CD14-positive monocyte (primary cell): ENCODE data around the gene RIT2. TPM values are rescaled to one million over a fixed set of nuclear protein-coding genes. Genes with fewer than 3 reads are reported as not detected.

ENCODE experiments used
- DNase-seq, 3 donors: peaks; one replicate each; pipeline ENCODE4 v3.0.0-alpha.2; 2011 to 2022
- H2AFZ ChIP-seq: 2 replicates; pipeline ENCODE4 v1.6.0; 2012; ENCODE audit warnings: mild to moderate bottlenecking, low read depth, low read length, inconsistent platforms; ENCODE audit not compliant: insufficient read depth, poor library complexity, severe bottlenecking
- H3K27ac ChIP-seq, 2 donors: 1 replicate in 1 of 2; 2 replicates in 1 of 2; pipeline ENCODE4 v1.5.1; 2012 to 2013; ENCODE audit warnings: low read length in 2 of 2, control low read depth in 1 of 2, inconsistent platforms in 1 of 2, low read depth in 1 of 2, mild to moderate bottlenecking in 1 of 2
- H3K27me3 ChIP-seq, 2 donors: one replicate each; pipeline versions ENCODE4 v1.6.0 to v1.6.1; 2011 to 2013; ENCODE audit warnings: low read length in 2 of 2; ENCODE audit not compliant: control insufficient read depth in 2 of 2, insufficient read depth in 2 of 2
- H3K36me3 ChIP-seq, 2 donors: replicated peaks in 1 of 2; 1 replicate in 1 of 2; 2 replicates in 1 of 2; pipeline versions ENCODE4 v1.5.1 to v1.6.1; 2012 to 2013; ENCODE audit warnings: low read length in 2 of 2, control low read depth in 1 of 2, inconsistent platforms in 1 of 2, mild to moderate bottlenecking in 1 of 2; ENCODE audit not compliant: insufficient read depth in 2 of 2, control insufficient read depth in 1 of 2
- H3K4me1 ChIP-seq, 2 donors: 1 replicate in 1 of 2; 2 replicates in 1 of 2; pipeline versions ENCODE4 v1.5.1 to v1.6.1; 2012 to 2013; ENCODE audit warnings: low read length in 2 of 2, control low read depth in 1 of 2, inconsistent platforms in 1 of 2, mild to moderate bottlenecking in 1 of 2, moderate library complexity in 1 of 2; ENCODE audit not compliant: insufficient read depth in 2 of 2, control insufficient read depth in 1 of 2
- H3K4me2 ChIP-seq: replicated peaks from 2 replicates; pipeline ENCODE3; 2012; ENCODE audit warnings: low read length, moderate library complexity, mild to moderate bottlenecking; ENCODE audit not compliant: poor library complexity, severe bottlenecking; ENCODE audit errors: extremely low read depth
- H3K4me3 ChIP-seq, 3 experiments: fragments of 200-600 bp in 1 of 3; sonication (generic) in 1 of 3; replicated peaks in 1 of 3; 1 replicate in 2 of 3; 2 replicates in 1 of 3; pipeline ENCODE4 v1.5.1; 2011 to 2013; ENCODE audit warnings: low read length in 3 of 3, mild to moderate bottlenecking in 3 of 3, control low read depth in 2 of 3, low read depth in 2 of 3, inconsistent platforms in 1 of 3, moderate library complexity in 1 of 3
- H3K79me2 ChIP-seq: 2 replicates; pipeline ENCODE4 v1.6.0; 2012; ENCODE audit warnings: mild to moderate bottlenecking, control low read depth, inconsistent platforms, low read length, moderate library complexity; ENCODE audit not compliant: insufficient read depth
- H3K9ac ChIP-seq: 2 replicates; pipeline ENCODE4 v1.6.0; 2017; ENCODE audit warnings: low read length, mild to moderate bottlenecking; ENCODE audit not compliant: insufficient read depth, poor library complexity, severe bottlenecking
- H3K9me3 ChIP-seq, 2 donors: replicated peaks in 1 of 2; 1 replicate in 1 of 2; 2 replicates in 1 of 2; pipeline versions ENCODE4 v1.5.1 to v1.6.1; 2012 to 2013; ENCODE audit warnings: low read length in 2 of 2, control low read depth in 1 of 2; ENCODE audit not compliant: control insufficient read depth in 1 of 2, insufficient read depth in 1 of 2
- H4K20me1 ChIP-seq: 2 replicates; pipeline ENCODE4 v1.6.0; 2012; ENCODE audit warnings: mild to moderate bottlenecking, low read length, control low read depth, moderate library complexity; ENCODE audit not compliant: insufficient read depth
- H3K27ac Mint-ChIP-seq, 7 donors: one replicate each; pipeline ENCODE4 v1.8.0; 2020; ENCODE audit warnings: mild to moderate bottlenecking in 7 of 7, mixed read lengths in 7 of 7, moderate library complexity in 6 of 7, inconsistent platforms in 2 of 7
- H3K27me3 Mint-ChIP-seq, 3 donors: one replicate each; pipeline ENCODE4 v1.8.0; 2021 to 2022; ENCODE audit warnings: low read depth in 3 of 3, mild to moderate bottlenecking in 3 of 3, mixed read lengths in 3 of 3, moderate library complexity in 3 of 3, inconsistent platforms in 1 of 3
- H3K36me3 Mint-ChIP-seq, 2 donors: one replicate each; pipeline ENCODE4 v1.8.0; 2020; ENCODE audit warnings: mixed read lengths in 2 of 2, inconsistent platforms in 1 of 2, mild to moderate bottlenecking in 1 of 2
- H3K4me1 Mint-ChIP-seq: one replicate; pipeline ENCODE4 v1.8.0; 2020; ENCODE audit warnings: mild to moderate bottlenecking, mixed read lengths
- H3K4me3 Mint-ChIP-seq, 2 donors: one replicate each; pipeline ENCODE4 v1.8.0; 2020; ENCODE audit warnings: mild to moderate bottlenecking in 2 of 2, mixed read lengths in 2 of 2, moderate library complexity in 1 of 2
- H3K9me3 Mint-ChIP-seq, 7 donors: one replicate each; pipeline ENCODE4 v1.8.0; 2020 to 2022; ENCODE audit warnings: mixed read lengths in 7 of 7, mild to moderate bottlenecking in 6 of 7, moderate library complexity in 6 of 7, inconsistent platforms in 2 of 7
- CTCF ChIP-seq: fragments of 200-600 bp; IDR thresholded peaks from one replicate; pipeline ENCODE4 v1.8.0; 2022; ENCODE audit warnings: antibody characterized with exemption, mild to moderate bottlenecking
- WGBS: methylation state at CpG from one replicate; pipeline ENCODE4 v1.1.5; 2013; ENCODE audit warnings: missing lambda C conversion rate; ENCODE audit not compliant: insufficient coverage; 5-methylcytosine and 5-hydroxymethylcytosine counted together
- intact Hi-C, 2 donors: fragments of 100-400 bp; cut with micrococcal nuclease; formaldehyde crosslinking; loops; one replicate each; pipeline versions ENCODE4 v1.15.0 to v1.15.1; 2023
- polyA plus RNA-seq, 3 donors: library from polyadenylated mRNA; depleted of rRNA in 1 of 3; unstranded in 2 of 3; stranded (reverse) in 1 of 3; fragments of 300-500 nt in 2 of 3; fragments of >200 nt in 1 of 3; fragmentation: Illumina TruSeq in 2 of 3; gene quantifications; 1 replicate in 2 of 3; 2 replicates in 1 of 3; pipeline ENCODE4 v1.2.3, GENCODE V29; 2012 to 2021

The RIT2 gene
- polyA plus RNA-seq, 3 donors, result not detected

- WGBS, result no CpG with 5 or more reads among the region's 3 CpGs
- H3K4me1 Mint-ChIP-seq, result no peaks in the 10 kb centered on the region
- Histone ChIP-seq H3K27me3 (no peaks in the 10 kb centered on the region), H3K27ac (no peak overlapping the region), H3K4me3 (no peak overlapping the region), H3K79me2 (no peaks in the 10 kb centered on the region), H3K9me3 (no peaks in the 10 kb centered on the region), H3K4me1 (no peaks in the 10 kb centered on the region), H2AFZ (no peak overlapping the region), H3K9ac (no peak overlapping the region), H3K36me3 (no peaks in the 10 kb centered on the region), H4K20me1 (no peaks in the 10 kb centered on the region), H3K4me2 (no peak overlapping the region)
- H3K4me3 Mint-ChIP-seq, result no peak overlapping the region
- H3K36me3 Mint-ChIP-seq, result no peaks in the 10 kb centered on the region
- peak overlapping the region in 1 of 7 donors; percentile 12 for H3K27ac Mint-ChIP-seq
- H3K9me3 Mint-ChIP-seq, result peaks cover 0 to 3% (median 3%) of the 10 kb centered on the region in 7 donors
- DNase-seq, result no peak
- no peak for TF ChIP-seq CTCF
- H3K27me3 Mint-ChIP-seq, result peaks cover 0 to 5% (median 0%) of the 10 kb centered on the region in 3 donors
- intact Hi-C loops, result no loop called here
Observed at GRCh38 chr18:43080671-43081070, 34.8 kb downstream of the RIT2 start.

- Histone ChIP-seq H3K27ac (no peak overlapping the region), H4K20me1 (no peaks in the 10 kb centered on the region), H3K4me3 (no peak overlapping the region), H3K27me3 (no peaks in the 10 kb centered on the region), H3K9me3 (no peaks in the 10 kb centered on the region), H3K4me1 (no peaks in the 10 kb centered on the region), H3K36me3 (no peaks in the 10 kb centered on the region), H2AFZ (no peak overlapping the region), H3K4me2 (no peak overlapping the region), H3K9ac (no peak overlapping the region), H3K79me2 (no peaks in the 10 kb centered on the region)
- Mint-ChIP-seq H3K27me3 (peaks cover 0 to 5% (median 0%) of the 10 kb centered on the region in 3 donors), H3K27ac (no peak overlapping the region), H3K9me3 (peaks cover 0 to 3% (median under 1%) of the 10 kb centered on the region in 7 donors), H3K4me1 (no peaks in the 10 kb centered on the region), H3K36me3 (no peaks in the 10 kb centered on the region), H3K4me3 (no peak overlapping the region)
- DNase-seq, result no peak
- TF ChIP-seq CTCF, result no peak
- no CpG with 5 or more reads among the region's 4 CpGs for WGBS
- intact Hi-C loops, result no loop called here
Observed at GRCh38 chr18:43079422-43079821, 36.1 kb downstream of the RIT2 start.
